NCI-H82 treated with DMSO at 0.1 percent for 48 hours (cell line): Measurements from ENCODE around the gene C1orf232.

Experiments used
- DNase-seq: peaks from one replicate; lab custom pipeline; 2025; ENCODE audit not compliant: unreplicated experiment; lab: John Stamatoyannopoulos, UW

Gene C1orf232

GRCh38 chr1:26158271-26158907, 10.4 kb downstream of the C1orf232 start:
- no peak for DNase-seq

DNA sequence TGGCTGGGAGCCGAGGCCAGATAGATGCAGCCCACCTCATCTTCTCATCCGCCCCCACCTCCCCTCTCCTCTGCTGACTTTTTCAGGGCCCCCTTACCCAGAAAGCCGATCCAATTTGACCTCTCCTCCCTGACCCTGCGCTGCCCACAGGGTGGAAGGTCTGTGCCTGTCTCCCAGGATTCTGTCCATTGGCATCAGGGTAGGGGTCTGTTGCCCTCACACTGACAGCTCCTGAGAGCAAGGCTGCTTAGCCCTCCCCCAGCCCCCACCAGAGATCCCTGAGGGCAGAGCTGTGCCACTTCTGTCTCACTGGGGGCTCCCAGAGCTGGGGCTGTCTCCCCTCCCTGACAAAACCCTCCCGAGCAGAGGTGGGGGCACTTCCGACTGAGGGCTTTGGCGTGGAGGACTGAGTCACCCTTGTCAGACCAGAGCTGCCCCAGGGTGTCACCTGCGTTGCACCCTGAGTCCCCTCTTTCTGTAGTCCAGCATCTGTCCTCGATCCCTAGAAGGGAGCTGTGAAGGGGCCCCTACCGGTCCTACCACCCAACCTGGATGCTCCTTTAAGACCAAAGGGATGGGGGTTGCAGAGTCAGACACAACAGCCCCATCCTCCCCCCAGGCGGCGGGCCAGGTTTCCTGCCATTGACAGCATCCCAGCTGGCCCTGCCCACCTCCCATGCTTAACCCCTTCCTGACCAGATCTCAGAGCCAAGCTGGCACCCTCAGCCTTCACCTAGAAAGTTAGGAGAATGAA, 12.3 kb downstream of the C1orf232 start:
- DNase-seq, result peak; percentile 47

DNA sequence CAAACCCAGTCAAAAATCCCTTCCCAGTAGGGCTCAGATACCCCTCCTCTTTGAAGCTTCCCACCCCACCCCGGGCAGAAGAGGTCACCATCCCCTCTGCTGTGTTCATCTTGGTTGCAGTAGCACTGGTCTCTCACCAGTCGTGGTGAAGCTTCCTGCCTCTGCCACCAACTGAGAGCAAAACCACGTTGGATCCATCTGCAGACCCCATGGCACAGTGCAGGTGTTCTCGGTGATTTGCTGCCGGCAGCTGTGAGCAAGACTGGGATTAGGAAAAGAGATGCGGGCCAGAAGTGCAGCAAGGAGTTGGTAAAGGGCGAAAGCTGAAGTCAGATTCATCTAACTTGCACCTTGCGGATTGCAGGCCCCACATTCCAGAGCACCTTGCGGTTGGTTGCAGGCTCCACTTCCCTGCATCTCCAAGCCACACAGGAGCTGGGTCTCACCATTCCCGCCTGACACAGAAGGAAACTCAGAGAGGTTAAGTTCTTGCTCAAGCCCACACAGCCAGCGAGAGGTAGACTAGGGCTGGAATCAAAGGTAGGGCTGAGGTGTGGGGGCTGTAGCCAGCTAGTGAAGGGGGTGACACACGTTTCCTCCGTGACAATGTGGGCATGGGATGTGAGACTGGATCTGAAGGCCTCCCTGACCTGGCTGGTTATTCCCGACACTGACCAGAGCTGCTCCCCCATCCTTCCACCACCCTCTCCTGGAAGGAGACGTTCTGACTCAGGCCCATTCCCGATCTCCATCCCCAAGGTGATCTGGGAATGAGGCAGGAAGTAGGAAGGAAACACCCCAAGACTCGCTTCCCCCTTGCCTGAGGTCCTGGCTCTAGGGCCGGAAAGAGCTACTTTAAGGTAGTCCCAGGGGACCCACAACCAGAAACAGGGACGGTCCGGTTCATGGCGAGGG, 13.1 kb downstream of the C1orf232 start:
- DNase-seq, result no peak

DNA sequence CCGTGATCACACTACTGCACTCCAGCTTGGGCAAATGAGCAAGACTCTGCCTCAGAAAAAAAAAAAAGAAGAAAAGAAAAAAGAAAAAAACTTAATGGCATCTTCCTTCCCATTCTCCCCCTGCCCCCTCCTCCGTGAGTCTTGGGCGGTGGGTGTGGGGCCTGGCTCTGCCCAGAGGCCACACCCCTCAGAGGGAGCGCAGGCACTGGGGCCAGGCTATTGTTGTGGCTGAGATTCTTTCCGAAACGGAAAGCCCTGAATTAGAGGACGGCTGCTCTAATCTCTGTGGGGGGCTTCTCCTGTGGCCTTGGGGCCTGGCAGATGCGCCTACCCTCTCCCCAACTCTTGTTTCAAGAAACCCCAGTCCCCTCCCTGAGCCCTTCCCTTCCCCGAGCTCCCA, 14.0 kb downstream of the C1orf232 start:
- no peak for DNase-seq

- DNase-seq, result no peak
Measured at GRCh38 chr1:26153966-26154532, 14.7 kb downstream of the C1orf232 start.

DNA sequence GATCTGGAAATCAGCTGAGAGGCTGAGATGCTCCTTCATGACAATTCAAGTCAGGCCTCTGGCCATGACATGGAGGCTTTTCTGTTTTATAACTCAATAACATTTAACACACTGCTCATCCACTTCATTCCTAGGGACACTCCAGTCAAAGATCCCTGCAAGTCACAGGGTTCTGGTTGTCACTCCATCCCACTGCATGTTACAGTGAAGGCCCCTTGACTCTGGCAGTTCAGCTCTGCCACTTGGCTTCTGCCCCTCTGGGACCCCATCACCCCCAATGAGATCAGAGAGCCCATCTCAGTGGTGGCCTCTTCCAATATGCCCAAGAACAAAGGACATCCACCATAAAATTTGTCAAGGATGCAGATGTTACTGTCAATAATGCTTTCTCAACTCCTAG, 19.9 kb downstream of the C1orf232 start:
- DNase-seq, result no peak

- no peak for DNase-seq
Measured at GRCh38 chr1:26145960-26146294, 22.8 kb downstream of the C1orf232 start.

DNA sequence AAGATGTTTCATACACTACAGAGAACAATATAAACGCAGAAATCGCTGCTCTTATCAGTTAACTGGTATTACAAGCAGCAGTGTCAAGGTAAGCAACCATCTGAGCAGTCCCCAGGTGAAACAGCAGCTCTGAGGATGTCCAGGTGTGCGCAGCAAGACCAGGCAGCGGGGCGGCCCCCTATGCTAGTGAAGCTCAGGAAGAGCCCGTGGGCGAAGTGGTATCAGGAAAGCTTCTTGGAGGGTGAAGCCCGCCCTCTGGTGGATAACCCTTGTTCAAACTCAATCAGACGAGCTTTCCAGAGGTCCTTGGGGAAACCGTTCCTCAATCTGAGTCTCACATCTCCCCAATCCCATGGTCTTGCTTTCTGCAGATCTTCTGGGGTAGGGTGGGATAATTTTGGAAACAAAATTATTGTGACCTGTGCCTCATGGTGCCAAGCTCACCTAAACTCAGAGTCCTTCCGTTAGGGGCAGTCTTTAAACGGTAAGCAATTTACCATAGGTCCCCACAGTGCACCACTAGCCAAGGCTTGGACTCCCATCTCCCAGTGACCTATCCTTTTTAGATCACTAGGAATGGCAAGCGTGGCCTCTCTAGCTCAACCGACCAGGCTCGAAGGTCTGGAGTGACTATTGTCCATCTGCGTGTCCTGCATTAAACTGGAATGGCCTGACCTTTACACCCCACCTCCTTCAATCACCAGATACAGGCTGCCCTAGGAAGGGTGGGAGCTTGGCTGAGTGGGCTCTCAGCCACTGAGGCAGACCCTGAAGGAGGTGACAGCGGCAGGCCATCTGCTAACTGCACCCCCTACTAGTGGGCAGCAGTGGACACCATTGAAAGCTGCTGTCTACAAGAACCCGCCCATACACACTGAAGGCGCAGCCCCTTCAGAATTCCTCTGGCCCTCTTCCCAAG, 23.5 kb downstream of the C1orf232 start:
- peak; percentile 81 for DNase-seq

GRCh38 chr1:26142159-26142558, 26.6 kb downstream of the C1orf232 start:
- no peak for DNase-seq

GRCh38 chr1:26138974-26139558, 29.7 kb downstream of the C1orf232 start:
- no peak for DNase-seq

DNA sequence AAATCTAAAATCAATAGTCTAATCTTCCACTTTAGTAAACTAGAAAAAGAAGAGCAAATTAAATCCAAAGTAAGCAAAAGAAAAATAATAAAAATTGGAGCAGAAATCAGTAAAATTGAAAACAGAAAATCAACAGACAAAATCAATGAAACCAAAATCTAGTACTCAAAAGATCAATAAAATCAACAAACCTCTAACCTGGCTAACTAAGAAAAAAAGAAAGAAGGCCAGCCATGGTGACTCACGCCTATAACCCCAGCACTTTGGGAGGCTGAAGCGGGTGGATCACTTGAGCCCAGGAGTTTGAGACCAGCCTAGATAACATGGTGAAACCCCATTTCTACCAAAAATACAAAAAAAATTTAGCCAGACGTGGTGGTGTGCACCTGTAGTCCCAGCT, 34.3 kb downstream of the C1orf232 start:
- DNase-seq, result no peak

DNA sequence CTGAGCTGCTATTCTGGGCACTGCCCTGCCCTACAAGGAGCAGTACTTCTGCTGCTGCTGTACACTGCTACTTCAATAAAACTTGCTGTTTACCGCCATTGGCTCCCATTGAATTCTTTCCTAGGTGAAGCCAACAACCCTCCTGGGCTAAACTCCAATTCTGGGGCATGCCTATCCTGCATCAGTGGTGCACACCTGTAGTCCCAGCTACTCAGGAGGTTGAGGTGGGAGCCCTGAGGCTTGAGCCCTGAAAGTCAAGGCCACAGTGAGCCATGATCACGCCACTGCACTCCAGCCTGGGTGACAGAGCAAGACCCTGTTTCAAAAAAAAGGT, 36.0 kb downstream of the C1orf232 start:
- DNase-seq, result no peak

- DNase-seq, result no peak
Measured at GRCh38 chr1:26132128-26132833, 36.5 kb downstream of the C1orf232 start.

GRCh38 chr1:26130695-26131094, 38.1 kb downstream of the C1orf232 start:
- DNase-seq, result no peak

GRCh38 chr1:26129778-26130177, 39.0 kb downstream of the C1orf232 start:
- DNase-seq, result no peak

DNA sequence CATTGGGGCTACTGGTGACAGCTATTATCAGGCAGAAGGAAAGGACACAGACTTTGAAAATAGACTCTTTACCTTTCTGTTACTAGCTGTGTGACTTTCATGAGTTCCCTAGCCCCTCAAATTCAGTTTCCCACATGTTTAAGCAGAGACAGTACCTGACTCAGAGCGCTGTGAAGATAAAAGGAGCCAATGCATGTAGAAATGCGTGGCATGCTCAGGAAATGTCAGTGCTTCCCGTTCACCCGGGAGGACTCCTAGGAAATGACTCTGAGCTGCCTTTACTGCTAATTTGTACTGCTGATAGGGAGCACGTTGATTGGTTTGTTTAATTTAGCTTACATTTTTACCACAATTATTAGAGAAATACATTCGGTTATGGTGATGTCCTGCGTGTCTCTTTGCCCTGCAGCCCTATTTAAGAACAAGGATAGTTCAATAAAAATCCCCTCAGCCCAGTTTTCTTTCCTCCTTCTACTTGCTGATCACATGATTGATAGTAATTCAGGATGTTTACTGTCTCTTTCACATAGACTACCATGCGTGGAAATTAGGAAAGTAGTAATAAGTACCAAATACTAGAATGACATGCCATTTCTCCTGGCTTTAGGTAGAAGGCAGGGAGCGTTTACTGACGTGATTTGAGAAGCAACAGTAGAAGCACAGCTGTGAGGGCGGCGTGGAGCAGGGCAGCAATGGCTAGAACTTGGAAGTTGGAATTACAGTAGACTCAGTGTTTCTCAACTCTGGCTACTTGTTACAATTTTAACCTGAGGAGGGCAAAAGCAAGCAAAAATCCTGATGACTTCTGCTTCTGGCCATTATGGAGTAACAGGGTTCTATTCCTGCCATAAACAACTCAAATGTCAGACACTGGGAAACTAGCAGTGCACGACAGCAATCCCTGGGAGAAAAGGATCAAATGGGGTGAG, 41.3 kb downstream of the C1orf232 start:
- DNase-seq, result no peak

- DNase-seq, result no peak
Measured at GRCh38 chr1:26126321-26127084, 42.3 kb downstream of the C1orf232 start.

GRCh38 chr1:26125946-26126320, 42.8 kb downstream of the C1orf232 start:
- no peak for DNase-seq
